H1 (cell line): ENCODE results near the gene KDM2A. TPM values are rescaled to one million over a fixed set of nuclear protein-coding genes. Genes with fewer than 3 reads are reported as not detected.

Experiments used
- CEBPB ChIP-seq: IDR thresholded peaks from 2 replicates; pipeline ENCODE4 v1.6.1; 2012; ENCODE audit warnings: low read depth, low read length
- CHD1 ChIP-seq: IDR thresholded peaks from 2 replicates; pipeline ENCODE4 v1.6.1; 2012; ENCODE audit warnings: low read depth, low read length, improper control_type of control experiment
- CHD2 ChIP-seq: IDR thresholded peaks from 2 replicates; pipeline ENCODE4 v1.6.1; 2012; ENCODE audit warnings: low read length, improper control_type of control experiment
- CREB1 ChIP-seq: IDR thresholded peaks from 2 replicates; pipeline ENCODE4 v1.6.1; 2012; ENCODE audit warnings: inconsistent platforms
- JUN ChIP-seq: IDR thresholded peaks from 2 replicates; pipeline ENCODE4 v1.6.1; 2011; ENCODE audit warnings: low read depth, mild to moderate bottlenecking, improper control_type of control experiment, low read length
- KDM1A ChIP-seq: fragments of 200-600, 300-600 bp; sonication (generic); IDR thresholded peaks from 2 replicates; pipeline ENCODE4 v1.7.1; 2016; ENCODE audit warnings: mild to moderate bottlenecking, low read length, borderline replicate concordance
- KDM4A ChIP-seq: IDR thresholded peaks from one replicate; pipeline ENCODE4 v1.7.1; 2012; ENCODE audit warnings: low read depth, mild to moderate bottlenecking, moderate library complexity, low read length, inconsistent platforms; ENCODE audit not compliant: severe bottlenecking
- KDM5A ChIP-seq: fragments of 200-600 bp; IDR thresholded peaks from 2 replicates; pipeline ENCODE4 v1.7.1; 2012; ENCODE audit warnings: mild to moderate bottlenecking, low read length, inconsistent platforms, mixed read lengths
- MAFK ChIP-seq: IDR thresholded peaks from 2 replicates; pipeline ENCODE4 v1.6.1; 2012; ENCODE audit warnings: low read depth, mild to moderate bottlenecking, improper control_type of control experiment, low read length
- NANOG ChIP-seq: IDR thresholded peaks from 2 replicates; pipeline ENCODE4 v1.6.1; 2011; ENCODE audit warnings: low read length, low read depth, mild to moderate bottlenecking, inconsistent platforms; ENCODE audit not compliant: insufficient read depth, poor library complexity, severe bottlenecking
- PHF8 ChIP-seq: fragments of 200-600 bp; sonication (generic); conservative IDR thresholded peaks from 2 replicates; pipeline ENCODE4 v1.7.1; 2012; ENCODE audit warnings: low read depth, mild to moderate bottlenecking, inconsistent platforms, low read length, moderate library complexity
- POLR2AphosphoS5 ChIP-seq: IDR thresholded peaks from 2 replicates; pipeline ENCODE4 v1.6.1; 2011; ENCODE audit warnings: low read depth, low read length
- RBBP5 ChIP-seq: IDR thresholded peaks from 2 replicates; pipeline ENCODE4 v1.7.1; 2012; ENCODE audit warnings: low read depth, mild to moderate bottlenecking, inconsistent platforms, low read length, moderate library complexity, borderline replicate concordance
- SP1 ChIP-seq: IDR thresholded peaks from 2 replicates; pipeline ENCODE4 v1.6.1; 2011; ENCODE audit warnings: low read depth, low read length
- SRF ChIP-seq: IDR thresholded peaks from 2 replicates; pipeline ENCODE4 v1.6.1; 2011; ENCODE audit warnings: mild to moderate bottlenecking, low read depth, low read length, moderate library complexity
- SUZ12 ChIP-seq: fragments of 200-600 bp; sonication (generic); IDR thresholded peaks from 2 replicates; pipeline ENCODE4 v1.6.1; 2012; ENCODE audit warnings: mild to moderate bottlenecking, inconsistent platforms, low read length, moderate library complexity, mixed read lengths
- TCF12 ChIP-seq: IDR thresholded peaks from 2 replicates; pipeline ENCODE4 v1.6.1; 2011; ENCODE audit warnings: low read depth, mild to moderate bottlenecking, low read length
- polyA plus RNA-seq, 7 experiments: library from polyadenylated mRNA; depleted of rRNA in 3 of 7; stranded (reverse) in 5 of 7; unstranded in 2 of 7; fragments of >200 nt in 5 of 7; fragments of 200-250 nt in 2 of 7; gene quantifications; 1 replicate in 5 of 7; 2 replicates in 1 of 7; 4 replicates in 1 of 7; pipeline versions ENCODE4 v1.2.1 to v1.2.3, GENCODE V29; 2011 to 2013; ENCODE audit warnings: missing spikeins in 2 of 7, mixed read lengths in 2 of 7
- total RNA-seq: library from RNA; stranded (reverse); fragmentation: NEBNext Ultra II Directional; extraction: Animal tissue kit (Norgen Biotek cat#: 25700); gene quantifications from 2 replicates; pipeline ENCODE4 v1.2.1, GENCODE V29; 2021

Gene KDM2A
- total and polyA plus RNA-seq, 2 of the 8 experiments (the other 6 are each of a cell fraction or from before 2014, with no cell fraction given) = 55.4 to 66.2 TPM

DNA sequence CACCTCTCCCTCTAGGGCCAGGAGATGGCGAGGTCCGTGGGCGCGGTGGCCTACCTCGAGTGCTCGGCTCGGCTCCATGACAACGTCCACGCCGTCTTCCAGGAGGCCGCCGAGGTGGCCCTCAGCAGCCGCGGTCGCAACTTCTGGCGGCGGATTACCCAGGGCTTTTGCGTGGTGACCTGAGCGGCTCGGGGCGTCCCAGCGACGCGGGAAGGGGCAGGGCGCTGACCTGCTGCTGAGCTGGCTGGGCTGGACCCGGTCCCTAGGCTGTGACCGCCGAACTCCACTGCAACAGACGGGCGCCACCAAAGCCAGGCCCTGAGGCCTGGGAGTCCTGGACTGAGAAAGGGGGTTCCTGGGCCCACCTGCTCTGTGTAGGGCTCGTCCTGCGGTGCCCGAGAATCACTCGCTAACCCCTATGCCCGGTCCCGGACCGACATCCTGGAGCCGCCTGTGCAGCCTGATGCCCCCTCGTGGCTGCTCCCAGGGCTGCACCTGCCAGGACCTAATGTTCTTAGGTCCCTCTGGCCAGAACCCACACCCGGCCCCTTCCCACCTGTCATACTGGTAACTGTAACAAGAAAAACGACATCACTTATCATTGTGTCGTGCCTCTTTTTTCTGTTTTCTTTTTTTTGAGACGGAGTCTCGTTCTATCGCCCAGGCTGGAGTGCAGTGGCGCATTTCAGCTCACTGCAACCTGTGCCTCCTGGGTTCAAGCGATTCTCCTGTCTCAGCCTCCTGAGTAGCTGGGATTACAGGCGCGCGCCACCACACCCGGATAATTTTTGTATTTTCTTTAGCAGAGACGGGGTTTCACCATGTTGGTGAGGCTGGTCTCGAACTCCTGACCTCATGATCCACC lies 47.4 kb upstream of the KDM2A start (continued):
- TF ChIP-seq SRF = no peak
- TF ChIP-seq TCF12 = 0 out of 2 replicates have a peak, but pooled peaks have one; percentile 25
- no peak for TF ChIP-seq RBBP5
- TF ChIP-seq KDM4A = peak; percentile 35
- TF ChIP-seq PHF8 = no peak
- no peak for TF ChIP-seq KDM5A
- TF ChIP-seq POLR2AphosphoS5 = no peak
- no peak for TF ChIP-seq JUN
- TF ChIP-seq CREB1 = peak; percentile 32; the same call in 1 of the 2 replicates
- TF ChIP-seq CHD2 = no peak
- TF ChIP-seq SP1 = no peak
- no peak for TF ChIP-seq NANOG
- TF ChIP-seq CHD1 = no peak
- no peak for TF ChIP-seq CEBPB
- TF ChIP-seq SUZ12 = no peak
- TF ChIP-seq KDM1A = no peak
- no peak for TF ChIP-seq MAFK
